AG20443 (cell line): ENCODE results near the gene NT5C.
"Not testable (repeated sequence)": the region's sequence is repeated elsewhere in the genome, so short reads cannot be mapped to it uniquely, and the experiment has no call there.

ENCODE experiments used
- DNase-seq: peaks from one replicate; pipeline ENCODE4 v3.0.0; 2012; ENCODE audit warnings: low spot score, mixed read lengths

The NT5C gene

DNA sequence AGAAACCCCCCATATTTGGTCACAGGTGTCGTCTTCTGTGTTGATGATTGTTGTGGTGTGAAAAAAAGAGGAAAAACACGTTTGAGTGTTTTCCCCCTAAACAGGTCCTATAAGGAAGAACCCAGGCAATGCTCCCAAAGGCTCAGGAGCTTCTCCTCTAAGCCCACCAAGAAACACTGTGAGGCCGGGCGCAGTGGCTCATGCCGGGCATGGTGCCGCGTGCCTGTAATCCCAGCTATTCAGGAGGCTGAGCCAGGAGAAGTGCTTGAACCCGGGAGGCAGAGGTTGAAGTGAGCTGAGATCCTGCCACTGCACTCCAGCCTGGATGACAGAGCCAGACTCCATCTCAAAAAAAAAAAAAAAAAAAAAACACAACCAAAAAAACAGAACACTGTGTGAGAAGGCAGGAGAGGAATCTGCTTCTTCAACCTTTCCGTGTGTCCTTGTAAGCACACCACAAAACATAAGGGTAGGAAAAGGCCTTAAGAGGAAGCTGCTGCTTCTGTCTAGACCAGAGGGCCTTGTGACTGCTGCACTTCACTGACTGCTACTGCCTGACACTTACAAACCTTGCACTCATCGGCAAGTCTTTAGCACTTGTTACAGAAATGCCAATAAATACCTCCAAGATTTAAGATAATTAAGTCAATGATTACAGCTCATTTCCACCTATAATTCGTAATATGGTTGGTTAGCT, 13.4 kb upstream of the NT5C start:
- DNase-seq, result no peak

DNA sequence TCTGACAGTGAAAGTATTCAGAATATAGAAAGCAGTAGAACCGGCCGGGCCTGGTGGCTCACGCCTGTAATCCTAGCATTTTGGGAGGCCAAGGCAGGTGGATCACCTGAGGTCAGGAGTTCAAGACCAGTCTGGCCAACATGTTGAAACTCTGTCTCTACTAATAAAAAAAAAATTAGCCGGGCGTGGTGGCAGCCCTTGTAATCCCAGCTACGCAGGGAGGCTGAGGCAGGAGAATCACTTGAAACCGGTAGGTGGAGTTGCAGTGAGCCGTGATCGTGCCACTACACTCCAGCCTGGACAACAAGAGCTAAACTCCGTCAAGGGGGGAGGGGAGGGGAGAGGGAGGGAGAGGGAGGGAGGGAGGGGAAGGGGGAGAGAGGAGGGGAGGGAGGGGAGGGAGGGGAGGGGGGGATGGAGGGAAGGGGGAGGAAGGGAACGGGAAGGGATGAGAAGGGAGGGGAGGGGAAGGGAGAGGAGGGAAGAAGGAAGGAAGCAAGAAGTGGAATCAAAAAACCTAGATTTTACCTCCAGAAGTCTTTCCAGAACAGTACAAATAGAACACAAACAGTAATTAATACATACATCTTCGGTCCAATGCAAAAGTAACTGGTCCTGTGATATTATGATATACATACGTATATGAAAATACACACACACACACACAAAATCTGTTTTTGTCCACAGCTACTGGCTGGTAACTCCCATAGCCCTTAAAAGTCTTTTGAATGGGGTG, 10.9 kb upstream of the NT5C start:
- no peak for DNase-seq

GRCh38 chr17:75138519-75138918, 7.0 kb upstream of the NT5C start:
- no peak for DNase-seq

- DNase-seq, result not testable (repeated sequence)
These were observed 6.2 kb upstream of the NT5C start for GRCh38 chr17:75137762-75138161.

DNA sequence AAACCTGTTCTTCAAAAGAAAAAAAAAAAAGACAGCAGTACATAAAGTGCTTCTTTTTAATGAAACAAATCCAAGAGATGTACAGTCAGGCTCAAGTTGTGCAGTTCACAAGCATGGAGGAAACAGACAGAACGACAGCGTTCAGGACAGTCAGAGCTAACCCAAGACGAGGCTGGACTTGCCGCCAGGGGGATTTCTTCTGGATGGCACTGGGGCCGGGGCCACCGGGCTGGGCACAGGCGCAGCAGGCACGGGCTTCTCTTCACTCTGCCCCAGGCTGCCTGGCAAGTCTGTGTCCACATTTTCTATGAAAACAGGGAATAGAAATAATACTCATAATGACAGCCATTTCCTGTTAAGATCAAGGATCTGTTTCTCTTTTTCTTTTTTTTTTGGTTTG, 4.4 kb upstream of the NT5C start:
- no peak for DNase-seq

DNA sequence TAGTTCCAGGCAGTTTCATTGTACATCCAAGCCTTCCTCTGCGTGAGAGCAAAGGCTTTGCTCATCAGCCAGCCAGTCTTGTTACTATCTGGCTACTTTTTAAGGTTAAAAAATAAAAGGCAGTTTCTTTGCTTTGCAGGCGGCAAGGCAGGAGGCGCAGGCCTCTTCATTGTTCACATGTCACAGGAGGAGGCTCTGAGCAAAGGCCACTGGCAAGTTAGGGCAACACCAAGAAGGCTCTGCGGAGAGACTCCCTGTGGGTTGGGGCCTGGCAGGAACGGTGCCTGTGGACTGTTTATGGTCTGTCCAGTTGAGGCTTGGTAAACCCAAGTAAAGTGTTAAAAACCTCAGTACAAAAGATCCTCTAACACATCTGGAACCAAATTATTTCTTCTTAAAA, 3.9 kb upstream of the NT5C start:
- no peak for DNase-seq

GRCh38 chr17:75133607-75134347, 2.2 kb upstream of the NT5C start:
- not testable (repeated sequence) for DNase-seq

GRCh38 chr17:75133001-75133400, 1.5 kb upstream of the NT5C start:
- DNase-seq, result no peak

DNA sequence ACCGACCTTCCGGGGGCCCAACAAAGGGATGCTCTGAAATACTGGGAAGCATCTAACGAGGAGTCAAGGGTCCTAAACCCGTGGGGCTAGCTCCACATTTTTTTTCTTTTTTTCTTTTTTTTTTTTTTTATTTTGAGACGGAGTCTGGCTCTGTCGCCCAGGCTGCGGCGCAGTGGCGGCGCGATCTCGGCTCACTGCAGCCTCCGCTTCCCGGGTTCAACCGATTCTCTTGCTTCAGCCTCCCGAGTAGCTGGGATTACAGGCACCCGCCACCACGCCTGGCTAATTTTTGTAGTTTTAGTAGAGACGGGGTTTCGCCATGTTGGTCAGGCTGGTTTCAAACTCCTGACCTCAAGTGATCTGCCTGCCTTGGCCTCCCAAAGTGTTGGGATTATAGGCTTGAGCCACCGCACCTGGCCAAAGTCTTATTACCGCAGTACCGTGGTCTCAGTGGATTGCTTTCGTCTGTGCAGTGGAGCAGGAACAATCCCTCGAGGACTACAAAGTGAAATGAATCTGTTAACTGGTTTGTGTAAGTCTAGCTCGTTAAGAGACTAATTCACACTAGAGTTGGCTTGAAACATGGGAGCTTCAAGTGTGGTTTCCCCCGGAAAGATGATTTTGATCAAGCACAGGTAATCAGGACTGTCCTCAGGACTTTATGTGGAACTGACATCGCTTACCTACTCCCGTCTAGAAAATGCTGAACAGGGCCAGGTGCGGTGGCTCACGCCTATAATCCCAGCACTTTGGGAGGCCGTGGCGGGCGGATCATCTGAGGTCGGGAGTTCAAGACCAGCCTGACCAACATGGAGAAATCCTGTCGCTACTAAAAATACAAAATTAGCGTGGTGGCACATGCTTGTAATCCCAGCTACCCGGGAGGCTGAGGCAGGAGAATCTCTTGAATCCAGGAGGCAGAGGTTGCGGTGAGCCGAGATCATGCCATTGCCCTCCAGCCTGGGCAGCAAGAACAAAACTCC, 767 bp upstream of the NT5C start:
- DNase-seq, result not testable (repeated sequence)

DNA sequence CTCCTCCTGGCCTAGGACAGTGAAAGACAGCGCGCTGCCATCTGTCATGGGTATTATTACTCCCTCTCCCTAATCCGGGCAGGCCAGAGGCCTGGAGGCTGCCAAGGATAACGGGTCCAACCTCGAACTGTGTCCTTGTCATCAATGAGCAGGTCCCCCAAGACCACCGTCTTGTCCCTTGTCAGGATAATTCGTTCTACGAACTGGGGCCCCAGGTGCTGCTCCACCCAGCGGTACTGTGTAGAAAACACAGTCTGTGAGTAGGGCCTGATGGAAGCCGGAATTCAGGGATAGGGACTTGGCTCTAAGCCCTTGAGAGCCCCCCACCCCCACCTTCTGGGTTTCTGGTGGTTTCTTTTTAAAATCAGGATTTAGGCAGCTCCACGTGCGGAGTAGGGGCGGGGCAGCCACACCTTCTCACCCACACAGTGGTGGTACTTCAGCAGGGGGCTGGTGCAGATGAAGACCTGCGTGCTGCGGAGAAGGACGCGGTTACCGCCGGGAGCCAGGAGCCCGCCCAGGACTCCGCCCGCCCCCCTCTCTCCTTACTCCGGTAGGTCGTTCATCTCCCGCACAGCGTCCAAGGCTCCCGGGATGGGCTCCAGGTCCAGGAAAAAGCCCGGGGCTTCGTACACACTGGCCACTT, 787 bp downstream of the NT5C start:
- peak; percentile 51 for DNase-seq

- DNase-seq, result no peak
These were observed 1.4 kb downstream of the NT5C start for GRCh38 chr17:75130059-75130631.

- DNase-seq, result no peak
These were observed 2.0 kb downstream of the NT5C start for GRCh38 chr17:75129576-75129975.

GRCh38 chr17:75128694-75129505, 2.6 kb downstream of the NT5C start:
- DNase-seq, result no peak

- DNase-seq, result not testable (repeated sequence)
These were observed 3.6 kb downstream of the NT5C start for GRCh38 chr17:75127936-75128335.

DNA sequence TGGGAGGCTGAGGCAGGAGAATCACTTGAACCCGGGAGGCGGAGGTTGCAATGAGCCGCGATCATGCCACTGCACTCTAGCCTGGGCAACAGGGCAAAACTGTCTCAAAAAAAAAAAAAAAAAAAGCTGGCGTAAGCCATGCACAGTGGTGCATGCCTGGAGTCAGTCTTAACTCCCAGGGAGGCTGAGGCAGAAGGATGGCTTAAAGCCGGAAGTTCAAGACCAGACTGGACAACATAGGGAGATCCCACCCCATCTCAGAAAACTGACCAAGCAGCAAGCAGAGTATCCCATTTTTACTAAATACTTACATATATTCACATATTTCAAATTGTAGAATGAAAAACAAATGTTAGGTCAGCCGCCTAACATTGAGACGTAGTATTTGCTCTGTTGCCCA, 4.6 kb downstream of the NT5C start:
- no peak for DNase-seq

DNA sequence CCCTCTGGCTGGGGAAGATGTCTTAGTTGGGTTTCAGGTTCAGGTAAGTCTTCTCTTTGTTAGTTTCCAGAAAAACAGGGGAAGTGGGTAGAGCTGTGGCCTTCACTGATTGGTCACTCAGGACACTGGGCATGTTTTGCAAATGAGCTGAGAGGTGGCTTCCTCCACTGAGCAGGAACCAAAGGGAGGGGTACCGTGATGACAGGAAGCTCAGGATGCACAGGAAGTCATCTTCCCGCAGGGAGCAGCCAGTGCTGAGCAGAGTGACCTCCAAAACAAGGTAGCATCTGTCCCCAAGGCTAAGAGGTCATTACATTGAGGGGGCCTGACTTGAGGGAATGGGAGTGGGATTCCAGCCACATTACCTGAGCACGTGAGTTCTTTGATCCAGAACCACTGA, 5.6 kb downstream of the NT5C start:
- no peak for DNase-seq

- no peak for DNase-seq
These were observed 6.8 kb downstream of the NT5C start for GRCh38 chr17:75124819-75125162.

- DNase-seq, result no peak
These were observed 7.3 kb downstream of the NT5C start for GRCh38 chr17:75124041-75124818.

GRCh38 chr17:75118307-75118706, 13.2 kb downstream of the NT5C start:
- DNase-seq, result no peak
